ENCODE measurements around the gene FURIN.
"Not testable (repeated sequence)": the region's sequence is repeated elsewhere in the genome, so short reads cannot be mapped to it uniquely, and the experiment has no call there.

FURIN gene

GRCh38 chr15:90844696-90845095 is 23.7 kb upstream of the FURIN start:
- DNase-seq (ENCODE audit: low spot score): no peak

- peak; percentile 55 for DNase-seq (ENCODE audit: low spot score)
Observed at GRCh38 chr15:90845201-90845949, 23.0 kb upstream of the FURIN start.

- DNase-seq (ENCODE audit: low spot score): not testable (repeated sequence)
Observed at GRCh38 chr15:90849424-90849823, 19.0 kb upstream of the FURIN start.

- DNase-seq (ENCODE audit: low spot score): no peak
Observed at GRCh38 chr15:90851114-90851513, 17.3 kb upstream of the FURIN start.

GRCh38 chr15:90851940-90852339 is 16.4 kb upstream of the FURIN start:
- DNase-seq (ENCODE audit: low spot score): no peak

GRCh38 chr15:90855139-90855538 is 13.2 kb upstream of the FURIN start:
- no peak for DNase-seq (ENCODE audit: low spot score)

- DNase-seq (ENCODE audit: low spot score): no peak
Observed at GRCh38 chr15:90857337-90857736, 11.1 kb upstream of the FURIN start.

- DNase-seq (ENCODE audit: low spot score): no peak
Observed at GRCh38 chr15:90857883-90858443, 10.4 kb upstream of the FURIN start.

GRCh38 chr15:90859234-90860131 is 8.9 kb upstream of the FURIN start:
- DNase-seq (ENCODE audit: low spot score): no peak

- DNase-seq (ENCODE audit: low spot score): peak; percentile 74
Observed at GRCh38 chr15:90860450-90860849, 7.9 kb upstream of the FURIN start.

GRCh38 chr15:90860942-90861675 is 7.3 kb upstream of the FURIN start:
- DNase-seq (ENCODE audit: low spot score): no peak

- DNase-seq (ENCODE audit: low spot score): no peak
Observed at GRCh38 chr15:90862487-90862886, 5.9 kb upstream of the FURIN start.

- DNase-seq (ENCODE audit: low spot score): no peak
Observed at GRCh38 chr15:90862964-90863778, 5.2 kb upstream of the FURIN start.

GRCh38 chr15:90863987-90864386 is 4.4 kb upstream of the FURIN start:
- no peak for DNase-seq (ENCODE audit: low spot score)

- no peak for DNase-seq (ENCODE audit: low spot score)
Observed at GRCh38 chr15:90864507-90864906, 3.9 kb upstream of the FURIN start.

- no peak for DNase-seq (ENCODE audit: low spot score)
Observed at GRCh38 chr15:90865702-90866101, 2.7 kb upstream of the FURIN start.

GRCh38 chr15:90866161-90866715 is 2.1 kb upstream of the FURIN start:
- DNase-seq (ENCODE audit: low spot score): no peak

- DNase-seq (ENCODE audit: low spot score): no peak
Observed at GRCh38 chr15:90866800-90867199, 1.6 kb upstream of the FURIN start.

GRCh38 chr15:90869140-90869541 is 753 bp downstream of the FURIN start:
- DNase-seq (ENCODE audit: low spot score): no peak

GRCh38 chr15:90869601-90870353 is 1.4 kb downstream of the FURIN start:
- DNase-seq (ENCODE audit: low spot score): peak; percentile 80
